Endothelial cell of umbilical vein (primary cell): ENCODE data around the gene ANO1.

Experiments used
- CTCF ChIP-seq, 2 donors: IDR thresholded peaks; 1 replicate in 1 of 2; 2 replicates in 1 of 2; pipeline ENCODE4 v1.5.1; 2011; ENCODE audit warnings: low read length in 2 of 2, mild to moderate bottlenecking in 2 of 2, moderate library complexity in 2 of 2, control low read depth in 1 of 2, inconsistent platforms in 1 of 2, low read depth in 1 of 2; ENCODE audit not compliant: insufficient read depth in 1 of 2; ENCODE audit errors: extremely low read depth in 1 of 2
- FOS ChIP-seq: IDR thresholded peaks from 2 replicates; pipeline ENCODE4 v1.6.1; 2011; ENCODE audit warnings: mild to moderate bottlenecking, low read length, moderate library complexity, borderline replicate concordance; ENCODE audit not compliant: insufficient read depth
- GATA2 ChIP-seq: IDR thresholded peaks from 2 replicates; pipeline ENCODE4 v1.7.0; 2011; ENCODE audit warnings: low read depth, mild to moderate bottlenecking, moderate library complexity, mixed read lengths, low read length; ENCODE audit not compliant: insufficient read length, insufficient read depth
- JUN ChIP-seq: IDR thresholded peaks from 2 replicates; pipeline ENCODE4 v1.6.1; 2011; ENCODE audit warnings: borderline replicate concordance, low read depth; ENCODE audit not compliant: insufficient read length, insufficient read depth
- POLR2AphosphoS5 ChIP-seq: IDR thresholded peaks from 2 replicates; pipeline ENCODE4 v1.6.1; 2012; ENCODE audit warnings: low read depth, mild to moderate bottlenecking, control low read depth, low read length, moderate library complexity; ENCODE audit not compliant: insufficient read depth

GRCh38 chr11:70068345-70068744, 9.8 kb upstream of the ANO1 start:
- TF ChIP-seq CTCF (IDR thresholded peaks at IDR 0.05; ENCODE audit: extremely low read depth in 1 of 2, insufficient read depth in 1 of 2, low read depth in 1 of 2, low read length in 2 of 2) (no peak), JUN (no peak), GATA2 (no peak), POLR2AphosphoS5 (no peak), FOS (no peak)
